ENCODE measurements around the gene NRP1. TPM values are rescaled to one million over a fixed set of nuclear protein-coding genes. Genes with fewer than 3 reads are reported as not detected.

NRP1 gene
- total and polyA plus RNA-seq, 2 of the 8 experiments (the other 6 are each of a cell fraction or from before 2014, with no cell fraction given): 1.2 to 2.1 TPM

GRCh38 chr10:33196710-33197491 lies 137.6 kb downstream of the NRP1 start (continued):
- no peak for TF ChIP-seq CHD7 (IDR thresholded peaks at IDR 0.05; ENCODE audit: insufficient replicate concordance, low read length)
- TF ChIP-seq NANOG (IDR thresholded peaks at IDR 0.05; ENCODE audit: insufficient read depth, low read depth, low read length, poor library complexity, severe bottlenecking): no peak
